ENCODE measurements around the gene LRRK1. TPM values are rescaled to one million over a fixed set of nuclear protein-coding genes. Genes with fewer than 3 reads are reported as not detected.

Gene LRRK1
- total and polyA plus RNA-seq, 7 donors = 7.1 to 27.4 (median 10.2) TPM

DNA sequence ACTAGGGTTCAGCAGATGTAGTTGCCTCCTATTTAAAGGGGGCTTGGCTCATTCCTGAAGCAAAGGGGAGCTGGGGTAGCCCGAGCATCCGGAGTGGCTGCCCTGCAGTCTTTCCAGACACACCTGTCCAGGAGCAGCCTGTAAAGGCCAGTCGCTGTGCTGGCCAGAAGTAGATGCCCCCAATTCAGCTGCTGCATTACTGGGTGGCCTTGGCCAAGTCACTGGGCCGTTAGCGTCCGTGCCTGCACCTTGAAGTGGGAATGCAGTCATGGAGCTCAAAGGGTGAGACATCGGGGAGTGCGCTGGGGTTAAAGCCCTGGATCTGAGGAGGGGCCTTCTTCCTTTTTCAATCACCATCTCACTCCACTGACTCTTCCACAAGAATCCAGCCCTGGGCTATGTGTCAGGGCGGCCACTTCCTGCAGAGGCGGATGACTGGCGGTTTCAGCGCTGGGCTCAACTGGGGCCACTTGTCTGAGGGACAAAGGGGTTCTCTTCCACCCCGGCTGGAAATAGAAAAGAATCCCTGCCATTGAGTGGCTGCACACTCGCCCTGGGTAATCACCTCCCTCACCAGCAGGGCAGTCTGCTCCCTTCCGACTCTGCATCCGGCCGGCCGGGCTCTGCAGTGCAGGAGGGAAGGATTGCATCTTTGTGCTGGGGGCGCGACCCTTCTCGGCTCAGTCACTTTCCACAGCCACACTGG lies 27.7 kb upstream of the LRRK1 start:
- TF ChIP-seq CTCF (IDR thresholded peaks at IDR 0.05) = no peak
- TF ChIP-seq POLR2AphosphoS5 (IDR thresholded peaks at IDR 0.05) = no peak
- no peak for TF ChIP-seq EP300 (IDR thresholded peaks at IDR 0.05)
- no peak for TF ChIP-seq POLR2A (IDR thresholded peaks at IDR 0.05)
- Histone ChIP-seq H3K9me3 (no peaks in the 10 kb centered on the region), H3K27ac (peak overlapping the region in 3 of 4 donors; percentile 3 to 21 (median 17)), H3K4me3 (no peak overlapping the region), H3K36me3 (peaks cover 0 to 16% (median 0%) of the 10 kb centered on the region in 4 donors), H3K27me3 (no peaks in the 10 kb centered on the region), H3K4me1 (peaks cover 0 to 15% (median 12%) of the 10 kb centered on the region in 4 donors)
- intact Hi-C loops (cut with DNase I) = no loop called here
- 60 to 77% methylated on average over 21 of the region's 21 CpGs for WGBS, 2 donors
- DNase-seq = peak; percentile 58

DNA sequence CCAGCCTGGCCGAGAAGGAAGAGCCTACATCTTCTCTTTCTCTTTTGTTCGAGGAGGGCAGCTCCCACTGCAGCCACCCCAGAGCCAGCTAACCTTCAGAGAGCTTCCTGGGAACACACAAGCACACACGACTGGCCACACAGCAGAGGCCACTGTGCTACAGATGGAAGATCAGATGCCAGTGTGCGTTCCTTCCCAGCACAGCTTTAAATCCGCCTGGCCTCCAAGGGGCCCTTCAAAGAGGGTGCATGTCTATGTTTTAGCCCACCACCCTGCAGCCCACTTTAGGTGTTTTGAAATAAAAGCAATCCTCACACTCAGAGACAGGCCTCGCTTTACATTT lies 27.2 kb upstream of the LRRK1 start:
- no peak overlapping the region for H3K4me3 ChIP-seq
- 67 to 73% methylated on average over 6 of the region's 6 CpGs for WGBS, 2 donors
- H3K36me3 ChIP-seq = peaks cover 0 to 16% (median 0%) of the 10 kb centered on the region in 4 donors
- no peaks in the 10 kb centered on the region for H3K9me3 ChIP-seq
- DNase-seq = peak; percentile 56
- H3K27ac ChIP-seq = no peak overlapping the region
- no peaks in the 10 kb centered on the region for H3K27me3 ChIP-seq
- intact Hi-C loops (cut with DNase I) = no loop called here
- H3K4me1 ChIP-seq = peaks cover 0 to 15% (median 12%) of the 10 kb centered on the region in 4 donors
- TF ChIP-seq POLR2A (IDR thresholded peaks at IDR 0.05) (no peak), CTCF (IDR thresholded peaks at IDR 0.05) (no peak), EP300 (IDR thresholded peaks at IDR 0.05) (no peak), POLR2AphosphoS5 (IDR thresholded peaks at IDR 0.05) (no peak)

DNA sequence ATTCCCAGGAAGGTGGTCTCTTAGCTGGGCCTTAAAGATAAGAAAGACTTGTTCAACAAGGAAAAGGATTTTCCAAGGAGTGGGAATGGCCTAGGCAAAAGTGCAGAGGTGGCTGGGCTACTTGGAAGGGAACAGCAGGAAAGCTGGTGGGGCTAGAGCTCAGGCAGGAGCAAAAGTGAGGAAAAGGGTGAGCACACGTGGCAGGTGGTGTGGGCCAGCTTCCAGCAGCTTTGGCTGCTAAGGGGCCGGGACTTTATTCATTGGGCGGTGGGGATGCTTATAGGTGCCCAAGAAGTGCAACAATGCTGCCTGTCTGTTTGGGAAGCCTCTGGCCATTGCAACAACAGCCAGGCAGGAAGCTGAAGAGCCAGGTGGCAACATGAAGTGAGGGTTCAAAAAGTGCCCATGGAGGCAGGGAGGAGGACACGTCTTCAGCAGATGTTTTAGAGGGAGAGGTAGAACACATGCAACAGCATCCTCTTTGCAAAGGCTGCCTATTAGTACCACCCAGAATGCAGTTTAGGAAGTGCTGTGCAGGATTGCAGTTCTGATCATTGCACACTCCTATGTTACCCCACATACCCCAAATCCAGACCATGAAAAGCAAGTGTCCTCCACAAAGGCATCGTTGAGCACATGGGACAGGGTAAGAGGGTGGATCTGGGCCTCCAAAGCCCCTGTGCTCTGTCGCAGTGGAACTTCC lies 25.7 kb upstream of the LRRK1 start:
- H3K9me3 ChIP-seq = no peaks in the 10 kb centered on the region
- H3K4me3 ChIP-seq = no peak overlapping the region
- no peak overlapping the region for H3K27ac ChIP-seq
- intact Hi-C loops (cut with DNase I) = no loop called here
- H3K4me1 ChIP-seq = peaks cover 0 to 15% (median 12%) of the 10 kb centered on the region in 4 donors
- WGBS, 2 donors = 89% methylated on average over 6 of the region's 6 CpGs
- H3K27me3 ChIP-seq = no peaks in the 10 kb centered on the region
- TF ChIP-seq EP300 (IDR thresholded peaks at IDR 0.05) (no peak), POLR2AphosphoS5 (IDR thresholded peaks at IDR 0.05) (no peak), POLR2A (IDR thresholded peaks at IDR 0.05) (no peak), CTCF (IDR thresholded peaks at IDR 0.05) (no peak)
- peaks cover 0 to 16% (median 0%) of the 10 kb centered on the region in 4 donors for H3K36me3 ChIP-seq
- no peak for DNase-seq

GRCh38 chr15:100893964-100894295 lies 25.2 kb upstream of the LRRK1 start:
- intact Hi-C loops (cut with DNase I) = no loop called here
- peaks cover 0 to 16% (median 0%) of the 10 kb centered on the region in 4 donors for H3K36me3 ChIP-seq
- H3K4me1 ChIP-seq = peaks cover 0 to 10% (median 10%) of the 10 kb centered on the region in 4 donors
- H3K27me3 ChIP-seq = no peaks in the 10 kb centered on the region
- peak; percentile 53 for DNase-seq
- no peak overlapping the region for H3K4me3 ChIP-seq
- H3K9me3 ChIP-seq = no peaks in the 10 kb centered on the region
- TF ChIP-seq POLR2A (IDR thresholded peaks at IDR 0.05) (no peak), EP300 (IDR thresholded peaks at IDR 0.05) (no peak), CTCF (IDR thresholded peaks at IDR 0.05) (no peak), POLR2AphosphoS5 (IDR thresholded peaks at IDR 0.05) (no peak)
- 91 to 92% methylated on average over 9 of the region's 9 CpGs for WGBS, 2 donors
- no peak overlapping the region for H3K27ac ChIP-seq

All from sigmoid colon (tissue), 7 donors.